HCT116 (cell line): ENCODE results near the gene WDR48. TPM values are rescaled to one million over a fixed set of nuclear protein-coding genes. Genes with fewer than 3 reads are reported as not detected.

ENCODE experiments used
- ATAC-seq: fragments of 200-7000 bp; cut with Tn5 transposase; 2 replicates; pipeline ENCODE4 v1.9.1; 2020; ENCODE audit warnings: mild to moderate bottlenecking, moderate library complexity
- BruUV-seq: library from RNA; stranded (reverse); fragments of 400-500 nt; replicated peaks from 2 replicates; lab custom pipeline; 2021; lab: Mats Ljungman, UMichigan
- CTCF ChIA-PET: fragments of 300-600 bp; sonication (Branson Sonifier 250); formaldehyde crosslinking; loops from one replicate; lab custom pipeline; 2021; ENCODE audit warnings: antibody characterized with exemption; lab: Charles Lee
- POLR2A ChIA-PET: fragments of 300-600, 350-600 bp; sonication (Branson Sonifier 250); formaldehyde crosslinking; loops from one replicate; lab custom pipeline; 2021; ENCODE audit warnings: antibody characterized with exemption; lab: Charles Lee
- RAD21 ChIA-PET, 2 experiments: fragments of 300-600 bp; sonication (Branson Sonifier 250); formaldehyde crosslinking; loops; one replicate each; lab custom pipeline; 2023; ENCODE audit warnings: low total read pairs in 2 of 2; ENCODE audit not compliant: uncharacterized antibody in 2 of 2, unreplicated experiment in 2 of 2, low non-redundant PET in 1 of 2; lab: Charles Lee
- DNase-seq: peaks from one replicate; pipeline ENCODE4 v3.0.0-alpha.2; 2010; ENCODE audit warnings: low read depth, low spot score
- H2AFZ ChIP-seq: fragments of 200-600 bp; shearing (Covaris generic), sonication (generic); 2 replicates; pipeline ENCODE4 v1.6.1; 2017; ENCODE audit warnings: low read depth, mixed run types, mixed read lengths, antibody characterized with exemption, low read length; ENCODE audit not compliant: poor library complexity, severe bottlenecking
- H3K27ac ChIP-seq: 2 replicates; pipeline ENCODE4 v1.5.1; 2012; ENCODE audit warnings: low read depth, low read length
- H3K27me3 ChIP-seq: fragments of 200-600 bp; sonication (generic); 2 replicates; pipeline ENCODE4 v1.6.1; 2016; ENCODE audit warnings: mixed run types, low read length, mixed read lengths; ENCODE audit not compliant: insufficient read depth
- H3K36me3 ChIP-seq, 2 experiments: fragments of 200-500 bp in 1 of 2; fragments of 200-600 bp in 1 of 2; sonication (Bioruptor generic) in 1 of 2; sonication (generic) in 1 of 2; 2 replicates each; pipeline versions ENCODE4 v1.5.1 to v1.6.1; 2014 to 2016; ENCODE audit warnings: low read length in 2 of 2, inconsistent platforms in 1 of 2, mixed read lengths in 1 of 2, mixed run types in 1 of 2; ENCODE audit not compliant: insufficient read depth in 2 of 2, control insufficient read depth in 1 of 2
- H3K4me1 ChIP-seq, 2 experiments: fragments of 200-600 bp in 1 of 2; sonication (generic) in 1 of 2; 2 replicates each; pipeline versions ENCODE4 v1.5.1 to v1.6.1; 2012 to 2017; ENCODE audit warnings: low read length in 2 of 2, inconsistent platforms in 1 of 2, mild to moderate bottlenecking in 1 of 2, mixed read lengths in 1 of 2, mixed run types in 1 of 2, moderate library complexity in 1 of 2; ENCODE audit not compliant: insufficient read depth in 2 of 2, control insufficient read depth in 1 of 2
- H3K4me2 ChIP-seq: fragments of 200-600 bp; sonication (generic); 2 replicates; pipeline ENCODE4 v1.6.1; 2017; ENCODE audit warnings: mixed run types, low read length, mixed read lengths
- H3K4me3 ChIP-seq, 2 experiments: fragments of 200-600 bp in 1 of 2; sonication (generic) in 1 of 2; replicated peaks in 1 of 2; 2 replicates each; pipeline ENCODE4 v1.5.1; 2011 to 2016; ENCODE audit warnings: low read length in 2 of 2, control low read depth in 1 of 2, low read depth in 1 of 2, mild to moderate bottlenecking in 1 of 2, mixed read lengths in 1 of 2, mixed run types in 1 of 2
- H3K79me2 ChIP-seq: fragments of 200-600 bp; sonication (generic); 2 replicates; pipeline ENCODE4 v1.6.1; 2017; ENCODE audit warnings: mild to moderate bottlenecking, mixed run types, low read length, moderate library complexity, mixed read lengths; ENCODE audit not compliant: insufficient read depth
- H3K9ac ChIP-seq: fragments of 200-600 bp; sonication (generic); 2 replicates; pipeline ENCODE4 v1.6.1; 2016; ENCODE audit warnings: low read length, mixed read lengths
- H3K9me2 ChIP-seq: fragments of 200-600 bp; sonication (generic), shearing (Covaris generic); 2 replicates; pipeline ENCODE4 v1.6.1; 2017; ENCODE audit warnings: mixed run types, mild to moderate bottlenecking, moderate library complexity; ENCODE audit not compliant: insufficient read depth
- H3K9me3 ChIP-seq, 2 experiments: fragments of 200-500 bp in 1 of 2; fragments of 200-600 bp in 1 of 2; sonication (Bioruptor generic) in 1 of 2; sonication (generic) in 1 of 2; 2 replicates each; pipeline ENCODE4 v1.6.1; 2014 to 2017; ENCODE audit warnings: low read length in 2 of 2, mixed read lengths in 2 of 2, inconsistent platforms in 1 of 2, low read depth in 1 of 2, mild to moderate bottlenecking in 1 of 2, mixed run types in 1 of 2, moderate library complexity in 1 of 2; ENCODE audit not compliant: control insufficient read depth in 1 of 2, insufficient read depth in 1 of 2
- H4K20me1 ChIP-seq: fragments of 200-600 bp; sonication (generic), shearing (Covaris generic); 2 replicates; pipeline ENCODE4 v1.6.1; 2017; ENCODE audit warnings: mixed run types, mild to moderate bottlenecking, moderate library complexity; ENCODE audit not compliant: insufficient read depth
- EZH2 ChIP-seq: fragments of 200-600 bp; sonication (generic); IDR thresholded peaks from 2 replicates; pipeline ENCODE4 v1.6.1; 2017; ENCODE audit warnings: antibody characterized with exemption, mixed run types
- EZH2phosphoT487 ChIP-seq: fragments of 200-600 bp; IDR thresholded peaks from 2 replicates; pipeline ENCODE4 v1.6.1; 2018; ENCODE audit warnings: antibody characterized with exemption, borderline replicate concordance
- FOSL1 ChIP-seq: IDR thresholded peaks from 2 replicates; pipeline ENCODE4 v1.6.1; 2012; ENCODE audit warnings: low read depth
- POLR2AphosphoS5 ChIP-seq: IDR thresholded peaks from 2 replicates; pipeline ENCODE4 v1.6.1; 2011; ENCODE audit warnings: mild to moderate bottlenecking, low read depth, low read length, moderate library complexity
- RAD21 ChIP-seq: IDR thresholded peaks from 2 replicates; pipeline ENCODE4 v1.6.1; 2012; ENCODE audit warnings: low read depth, mild to moderate bottlenecking
- SIN3A ChIP-seq: IDR thresholded peaks from 2 replicates; pipeline ENCODE4 v1.6.1; 2012; ENCODE audit warnings: low read depth
- YY1 ChIP-seq: IDR thresholded peaks from 2 replicates; pipeline ENCODE4 v1.6.1; 2011; ENCODE audit warnings: low read length, low read depth, moderate library complexity, mild to moderate bottlenecking; ENCODE audit not compliant: insufficient replicate concordance; ENCODE audit errors: extremely low read depth
- intact Hi-C: fragments of 100-400 bp; cut with micrococcal nuclease; formaldehyde crosslinking; loops from 2 replicates; pipeline ENCODE4 v1.10.0; 2022
- total RNA-seq: library from RNA; stranded (reverse); gene quantifications from one replicate; pipeline ENCODE4 v1.2.1, GENCODE V29; 2021; ENCODE audit not compliant: unreplicated experiment
- TF ChIP-seq, protein P1 (sequence below): IDR thresholded peaks from 2 replicates; pipeline ENCODE4 v1.6.1; 2012; ENCODE audit warnings: low read depth
- TF ChIP-seq, protein P2 (sequence below): IDR thresholded peaks from 2 replicates; pipeline ENCODE4 v1.6.1; 2012

WDR48 gene
- total RNA-seq, 1 experiment from 2014 or later, result 35.6 TPM

DNA sequence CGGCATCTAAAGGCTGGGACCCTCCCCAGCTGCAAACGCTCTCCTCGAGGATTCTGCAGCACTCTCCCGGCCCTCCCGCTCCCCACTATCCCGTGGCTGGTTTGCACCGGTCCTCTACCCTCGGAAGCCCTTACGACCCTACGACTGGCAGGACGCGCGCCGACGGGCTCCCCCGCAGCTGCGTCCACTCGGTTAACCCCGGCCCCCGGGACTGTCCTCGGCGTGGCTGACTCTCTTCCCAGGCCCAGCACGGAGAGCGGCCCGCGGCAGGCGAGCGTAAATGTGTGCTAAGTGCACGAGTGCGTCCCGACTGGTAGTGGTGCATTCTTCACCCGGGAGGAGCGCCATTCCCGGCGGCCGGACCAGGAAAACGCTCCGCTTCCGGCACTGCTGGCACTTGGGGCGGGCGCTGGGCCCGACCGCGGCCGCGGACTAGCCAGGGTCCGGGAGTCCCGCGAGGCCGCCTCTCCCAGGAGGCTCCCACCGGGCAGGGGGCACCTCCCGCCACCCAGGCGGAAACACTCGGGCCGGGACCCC lies 55.1 kb downstream of the WDR48 start:
- TF ChIP-seq, protein P1, sequence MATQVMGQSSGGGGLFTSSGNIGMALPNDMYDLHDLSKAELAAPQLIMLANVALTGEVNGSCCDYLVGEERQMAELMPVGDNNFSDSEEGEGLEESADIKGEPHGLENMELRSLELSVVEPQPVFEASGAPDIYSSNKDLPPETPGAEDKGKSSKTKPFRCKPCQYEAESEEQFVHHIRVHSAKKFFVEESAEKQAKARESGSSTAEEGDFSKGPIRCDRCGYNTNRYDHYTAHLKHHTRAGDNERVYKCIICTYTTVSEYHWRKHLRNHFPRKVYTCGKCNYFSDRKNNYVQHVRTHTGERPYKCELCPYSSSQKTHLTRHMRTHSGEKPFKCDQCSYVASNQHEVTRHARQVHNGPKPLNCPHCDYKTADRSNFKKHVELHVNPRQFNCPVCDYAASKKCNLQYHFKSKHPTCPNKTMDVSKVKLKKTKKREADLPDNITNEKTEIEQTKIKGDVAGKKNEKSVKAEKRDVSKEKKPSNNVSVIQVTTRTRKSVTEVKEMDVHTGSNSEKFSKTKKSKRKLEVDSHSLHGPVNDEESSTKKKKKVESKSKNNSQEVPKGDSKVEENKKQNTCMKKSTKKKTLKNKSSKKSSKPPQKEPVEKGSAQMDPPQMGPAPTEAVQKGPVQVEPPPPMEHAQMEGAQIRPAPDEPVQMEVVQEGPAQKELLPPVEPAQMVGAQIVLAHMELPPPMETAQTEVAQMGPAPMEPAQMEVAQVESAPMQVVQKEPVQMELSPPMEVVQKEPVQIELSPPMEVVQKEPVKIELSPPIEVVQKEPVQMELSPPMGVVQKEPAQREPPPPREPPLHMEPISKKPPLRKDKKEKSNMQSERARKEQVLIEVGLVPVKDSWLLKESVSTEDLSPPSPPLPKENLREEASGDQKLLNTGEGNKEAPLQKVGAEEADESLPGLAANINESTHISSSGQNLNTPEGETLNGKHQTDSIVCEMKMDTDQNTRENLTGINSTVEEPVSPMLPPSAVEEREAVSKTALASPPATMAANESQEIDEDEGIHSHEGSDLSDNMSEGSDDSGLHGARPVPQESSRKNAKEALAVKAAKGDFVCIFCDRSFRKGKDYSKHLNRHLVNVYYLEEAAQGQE, result no peak
- TF ChIP-seq, protein P2, sequence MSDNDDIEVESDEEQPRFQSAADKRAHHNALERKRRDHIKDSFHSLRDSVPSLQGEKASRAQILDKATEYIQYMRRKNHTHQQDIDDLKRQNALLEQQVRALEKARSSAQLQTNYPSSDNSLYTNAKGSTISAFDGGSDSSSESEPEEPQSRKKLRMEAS, result no peak; the same call in 1 of the 2 replicates
- TF ChIP-seq EZH2 (no peak), EZH2phosphoT487 (no peak), RAD21 (no peak), YY1 (peak; percentile 47), POLR2AphosphoS5 (no peak), SIN3A (peak; percentile 73), FOSL1 (no peak)
- TF ChIP-seq, all 23 proteins: peak for 2
- H4K20me1 ChIP-seq, result no peaks in the 10 kb centered on the region
- peaks cover 16 to 23% of the 10 kb centered on the region in 2 experiments for H3K4me1 ChIP-seq
- BruUV-seq, result no TSS peak
- no peaks in the 10 kb centered on the region for H3K36me3 ChIP-seq
- ATAC-seq (peak; percentile 65), DNase-seq (no peak)
- no peaks in the 10 kb centered on the region for H3K27me3 ChIP-seq
- H3K4me3 ChIP-seq, result peak overlapping the region; percentile 87 to 96
- ChIA-PET CTCF (interaction anchor here (1.3 to 1.8 kb wide), 4 partner anchors 18 to 184 kb away, joined by 6 to 12 read pairs (median 8); no protein-coding TSS in a partner anchor), RAD21 (interaction anchor here in 1 of 2 experiments (1.4 kb wide), 1 partner anchor 181 kb away, joined by 4 read pairs; no protein-coding TSS in a partner anchor), POLR2A (interaction anchor here (1.1 kb wide), 1 partner anchor 71 kb away, joined by 7 read pairs; no protein-coding TSS in a partner anchor)
- H2AFZ ChIP-seq, result no peak overlapping the region
- H3K9ac ChIP-seq, result peak overlapping the region; percentile 87
- intact Hi-C loops, result no loop called here
- no peaks in the 10 kb centered on the region for H3K9me3 ChIP-seq
- peaks cover 19% of the 10 kb centered on the region; the same call in 1 of the 2 replicates for H3K79me2 ChIP-seq
- H3K4me2 ChIP-seq, result peak overlapping the region; percentile 92
- H3K27ac ChIP-seq, result peak overlapping the region; percentile 79
- no peaks in the 10 kb centered on the region for H3K9me2 ChIP-seq
